DOHH2 (cell line): Measurements from ENCODE around the gene PNMA8C.

Experiments used
- EZH2phosphoT487 ChIP-seq: fragments of 200-600 bp; sonication (generic); IDR thresholded peaks from 2 replicates; pipeline ENCODE4 v1.6.1; 2017; ENCODE audit warnings: borderline replicate concordance, mild to moderate bottlenecking, antibody characterized with exemption, low read length, moderate library complexity, mixed read lengths
- TF ChIP-seq, protein P1 (sequence below): fragments of 200-600 bp; sonication (generic); IDR thresholded peaks from one replicate; pipeline ENCODE4 v1.5.1; 2014; ENCODE audit warnings: antibody characterized with exemption, mild to moderate bottlenecking, low read depth, low read length; ENCODE audit not compliant: poor library complexity, severe bottlenecking

DNA sequence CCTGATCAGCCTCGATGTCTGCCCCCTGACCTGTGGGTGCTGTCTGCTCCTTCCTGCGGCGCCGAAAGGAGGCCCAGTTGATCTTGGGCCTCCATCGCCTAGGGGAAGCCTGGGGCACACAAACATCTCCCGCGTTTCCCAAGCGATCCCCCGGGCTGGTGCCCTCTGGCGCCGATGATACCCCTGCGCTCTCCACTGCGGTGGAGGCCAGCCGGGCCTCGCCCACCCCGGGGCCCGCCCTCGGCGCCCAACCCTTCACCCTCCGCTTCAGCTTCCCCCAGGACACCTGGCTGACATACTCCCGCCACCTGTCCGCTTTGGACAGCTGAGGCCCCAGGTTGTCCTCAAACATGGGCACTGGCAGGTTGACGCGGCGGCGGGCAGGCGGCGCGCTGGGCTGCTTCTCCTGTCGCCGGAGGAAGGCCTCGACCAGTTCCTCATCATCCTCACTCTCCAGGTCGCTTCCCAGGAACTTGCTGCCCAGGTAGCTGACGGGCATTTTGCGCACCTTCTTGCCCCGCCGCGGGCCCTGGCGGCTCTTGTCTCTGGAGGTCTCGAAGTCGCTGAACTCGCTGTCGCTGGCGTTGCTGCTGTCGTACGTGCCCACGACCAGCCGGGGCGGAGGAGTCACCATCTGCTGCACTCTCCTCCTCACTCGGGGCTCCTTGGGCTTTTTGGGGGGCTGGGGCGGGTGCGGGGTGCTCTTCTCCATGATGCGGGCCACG, 16.6 kb downstream of the PNMA8C start:
- TF ChIP-seq, protein P1, sequence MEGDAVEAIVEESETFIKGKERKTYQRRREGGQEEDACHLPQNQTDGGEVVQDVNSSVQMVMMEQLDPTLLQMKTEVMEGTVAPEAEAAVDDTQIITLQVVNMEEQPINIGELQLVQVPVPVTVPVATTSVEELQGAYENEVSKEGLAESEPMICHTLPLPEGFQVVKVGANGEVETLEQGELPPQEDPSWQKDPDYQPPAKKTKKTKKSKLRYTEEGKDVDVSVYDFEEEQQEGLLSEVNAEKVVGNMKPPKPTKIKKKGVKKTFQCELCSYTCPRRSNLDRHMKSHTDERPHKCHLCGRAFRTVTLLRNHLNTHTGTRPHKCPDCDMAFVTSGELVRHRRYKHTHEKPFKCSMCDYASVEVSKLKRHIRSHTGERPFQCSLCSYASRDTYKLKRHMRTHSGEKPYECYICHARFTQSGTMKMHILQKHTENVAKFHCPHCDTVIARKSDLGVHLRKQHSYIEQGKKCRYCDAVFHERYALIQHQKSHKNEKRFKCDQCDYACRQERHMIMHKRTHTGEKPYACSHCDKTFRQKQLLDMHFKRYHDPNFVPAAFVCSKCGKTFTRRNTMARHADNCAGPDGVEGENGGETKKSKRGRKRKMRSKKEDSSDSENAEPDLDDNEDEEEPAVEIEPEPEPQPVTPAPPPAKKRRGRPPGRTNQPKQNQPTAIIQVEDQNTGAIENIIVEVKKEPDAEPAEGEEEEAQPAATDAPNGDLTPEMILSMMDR: no peak
- TF ChIP-seq EZH2phosphoT487: no peak
